HepG2 (cell line): ENCODE data around the gene CRYZL1. TPM values are rescaled to one million over a fixed set of nuclear protein-coding genes. Genes with fewer than 3 reads are reported as not detected.

Source experiments
- CENPX ChIP-seq: sonication (generic); formaldehyde crosslinking; IDR thresholded peaks from 2 replicates; pipeline ENCODE4 v1.9.0; 2021; ENCODE audit warnings: mild to moderate bottlenecking, missing genetic modification reagents, moderate library complexity
- FOXA3 ChIP-seq: IDR thresholded peaks from 2 replicates; pipeline ENCODE4 v1.6.1; 2016; ENCODE audit warnings: missing genetic modification reagents, missing compliant biosample characterization
- GTF2F1 ChIP-seq: fragments of 150-350 bp; IDR thresholded peaks from 2 replicates; pipeline ENCODE4 v1.6.1; 2014; ENCODE audit warnings: low read length
- KLF6 ChIP-seq: IDR thresholded peaks from 2 replicates; pipeline ENCODE4 v1.8.0; 2016; ENCODE audit warnings: missing biosample characterization, missing genetic modification reagents
- MIER2 ChIP-seq: IDR thresholded peaks from 2 replicates; pipeline ENCODE4 v1.6.1; 2016; ENCODE audit warnings: missing biosample characterization, missing genetic modification reagents
- MZF1 ChIP-seq: sonication (generic); formaldehyde crosslinking; IDR thresholded peaks from 2 replicates; pipeline ENCODE4 v1.8.1; 2023; ENCODE audit warnings: mild to moderate bottlenecking, missing genetic modification reagents, borderline replicate concordance
- PAWR ChIP-seq: sonication (generic); formaldehyde crosslinking; IDR thresholded peaks from 2 replicates; pipeline ENCODE4 v1.4.0; 2020; ENCODE audit warnings: missing genetic modification reagents, mild to moderate bottlenecking, borderline replicate concordance
- POLR2A ChIP-seq, 2 experiments: IDR thresholded peaks; 2 replicates each; pipeline ENCODE4 v1.6.1; 2011; ENCODE audit warnings: low read depth in 2 of 2, low read length in 2 of 2, mild to moderate bottlenecking in 1 of 2, moderate library complexity in 1 of 2; ENCODE audit not compliant: insufficient read depth in 1 of 2
- TP53 ChIP-seq: sonication (generic); formaldehyde crosslinking; conservative IDR thresholded peaks from 2 replicates; pipeline ENCODE4 v1.4.0; 2020; ENCODE audit warnings: missing genetic modification reagents
- YEATS4 ChIP-seq: sonication (generic); formaldehyde crosslinking; IDR thresholded peaks from 2 replicates; pipeline ENCODE4 v1.4.0; 2020; ENCODE audit warnings: missing genetic modification reagents, borderline replicate concordance
- ZNF230 ChIP-seq: sonication (generic); formaldehyde crosslinking; IDR thresholded peaks from 2 replicates; pipeline ENCODE4 v1.4.0; 2020; ENCODE audit warnings: mild to moderate bottlenecking, missing genetic modification reagents
- ZNF264 ChIP-seq: sonication (generic); formaldehyde crosslinking; IDR thresholded peaks from 2 replicates; pipeline ENCODE4 v1.4.0; 2020; ENCODE audit warnings: missing genetic modification reagents
- ZNF329 ChIP-seq: sonication (generic); formaldehyde crosslinking; IDR thresholded peaks from 2 replicates; pipeline ENCODE4 v1.9.0; 2021; ENCODE audit warnings: low read depth, mild to moderate bottlenecking, missing genetic modification reagents
- ZNF333 ChIP-seq: sonication (generic); formaldehyde crosslinking; IDR thresholded peaks from 2 replicates; pipeline ENCODE4 v1.4.0; 2020; ENCODE audit warnings: mild to moderate bottlenecking, missing genetic modification reagents, borderline replicate concordance
- ZNF367 ChIP-seq: sonication (generic); formaldehyde crosslinking; IDR thresholded peaks from 2 replicates; pipeline ENCODE4 v1.4.0; 2020; ENCODE audit warnings: missing genetic modification reagents, borderline replicate concordance
- ZSCAN29 ChIP-seq: sonication (generic); formaldehyde crosslinking; conservative IDR thresholded peaks from 2 replicates; pipeline ENCODE4 v1.4.0; 2020; ENCODE audit warnings: mild to moderate bottlenecking, missing genetic modification reagents
- polyA plus RNA-seq, 8 experiments: library from polyadenylated mRNA; depleted of rRNA in 3 of 8; stranded (reverse) in 7 of 8; unstranded in 1 of 8; fragments of >200 nt; fragmentation: Illumina TruSeq in 4 of 8; extraction: Trizol in 4 of 8; gene quantifications; 2 replicates each; pipeline versions ENCODE4 v1.2.1 to v1.2.3, GENCODE V29; 2011 to 2016; ENCODE audit warnings: low read depth in 4 of 8, missing spikeins in 1 of 8, mixed read lengths in 1 of 8; ENCODE audit not compliant: insufficient read depth in 1 of 8
- total RNA-seq, 5 experiments: library from RNA; depleted of rRNA; stranded (reverse); fragments of >200 nt; fragmentation: Illumina TruSeq; extraction: Trizol; gene quantifications; 2 replicates each; pipeline ENCODE4 v1.2.3, GENCODE V29; 2016; ENCODE audit warnings: low read depth in 1 of 5
- TF ChIP-seq, protein P1 (sequence below): sonication (generic); formaldehyde crosslinking; IDR thresholded peaks from 2 replicates; pipeline ENCODE4 v1.8.0; 2023; ENCODE audit warnings: mild to moderate bottlenecking, missing genetic modification reagents
- TF ChIP-seq, protein P2 (sequence below): IDR thresholded peaks from 2 replicates; pipeline ENCODE4 v1.6.1; 2012; ENCODE audit warnings: low read depth, low read length, improper control_type of control experiment
- TF ChIP-seq, protein P3 (sequence below): IDR thresholded peaks from 2 replicates; pipeline ENCODE4 v1.6.1; 2016; ENCODE audit warnings: mild to moderate bottlenecking
- TF ChIP-seq, protein P4 (sequence below): sonication (generic); formaldehyde crosslinking; IDR thresholded peaks from 2 replicates; pipeline ENCODE4 v1.8.1; 2023; ENCODE audit warnings: mild to moderate bottlenecking, inconsistent platforms, moderate library complexity, missing genetic modification reagents, borderline replicate concordance
- TF ChIP-seq, protein P5 (sequence below): sonication (generic); formaldehyde crosslinking; IDR thresholded peaks from 2 replicates; pipeline ENCODE4 v1.4.0; 2020; ENCODE audit warnings: missing genetic modification reagents
- TF ChIP-seq, protein P6 (sequence below): sonication (generic); formaldehyde crosslinking; IDR thresholded peaks from 2 replicates; pipeline ENCODE4 v1.5.0; 2020; ENCODE audit warnings: missing genetic modification reagents

CRYZL1 gene
- total and polyA plus RNA-seq, 2 of the 13 experiments (the other 11 are each of a cell fraction or from before 2014, with no cell fraction given), result 20.3 to 27.7 TPM

DNA sequence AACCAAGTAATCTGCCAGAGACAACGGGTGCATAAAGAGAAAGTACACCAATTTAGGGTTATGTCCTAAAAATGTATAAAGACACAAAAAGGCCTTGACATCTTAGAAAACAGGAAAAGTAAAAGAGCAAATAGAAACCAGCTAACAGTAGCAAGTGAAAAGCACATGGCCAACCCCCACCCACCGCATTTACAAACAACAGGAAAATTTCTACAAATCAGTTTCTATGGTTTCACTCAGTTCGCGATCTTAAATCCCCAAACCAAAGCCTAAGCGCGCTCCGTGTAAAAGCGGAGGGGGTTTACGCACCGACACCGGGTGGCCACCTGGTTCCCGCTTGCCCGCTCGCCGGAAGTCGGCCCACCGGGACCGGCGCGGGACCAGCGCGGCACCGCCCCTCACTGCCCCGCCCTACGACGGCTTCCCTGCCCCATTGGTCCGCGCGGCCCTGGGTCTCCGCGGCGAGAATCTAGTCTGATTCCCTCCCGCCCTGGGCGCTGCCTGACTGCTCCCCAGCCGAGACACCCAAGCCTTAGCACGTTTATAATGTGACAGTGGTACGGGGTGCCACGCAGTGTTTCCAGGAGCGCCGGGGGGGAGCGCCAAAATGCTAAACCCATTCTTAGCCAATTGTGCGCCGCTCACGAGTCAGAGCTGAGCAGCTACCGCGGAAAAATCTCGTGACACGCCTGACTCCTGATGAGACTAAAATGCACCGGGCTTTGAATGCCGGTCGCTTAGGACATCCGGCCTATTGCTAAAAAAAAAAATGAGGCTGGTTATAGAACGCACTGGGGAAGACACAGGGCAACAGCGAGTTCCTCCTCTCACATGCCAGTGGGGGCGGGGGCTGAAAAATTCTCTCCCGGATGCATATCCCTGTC, 99.5 kb downstream of the CRYZL1 start, which contains the start of gene GART (continued):
- TF ChIP-seq, protein P1, sequence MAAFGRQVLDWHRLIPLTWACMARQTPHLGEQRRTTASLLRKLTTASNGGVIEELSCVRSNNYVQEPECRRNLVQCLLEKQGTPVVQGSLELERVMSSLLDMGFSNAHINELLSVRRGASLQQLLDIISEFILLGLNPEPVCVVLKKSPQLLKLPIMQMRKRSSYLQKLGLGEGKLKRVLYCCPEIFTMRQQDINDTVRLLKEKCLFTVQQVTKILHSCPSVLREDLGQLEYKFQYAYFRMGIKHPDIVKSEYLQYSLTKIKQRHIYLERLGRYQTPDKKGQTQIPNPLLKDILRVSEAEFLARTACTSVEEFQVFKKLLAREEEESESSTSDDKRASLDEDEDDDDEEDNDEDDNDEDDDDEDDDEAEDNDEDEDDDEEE (CRISPR knock-in tag), result no peak
- TF ChIP-seq, protein P2, sequence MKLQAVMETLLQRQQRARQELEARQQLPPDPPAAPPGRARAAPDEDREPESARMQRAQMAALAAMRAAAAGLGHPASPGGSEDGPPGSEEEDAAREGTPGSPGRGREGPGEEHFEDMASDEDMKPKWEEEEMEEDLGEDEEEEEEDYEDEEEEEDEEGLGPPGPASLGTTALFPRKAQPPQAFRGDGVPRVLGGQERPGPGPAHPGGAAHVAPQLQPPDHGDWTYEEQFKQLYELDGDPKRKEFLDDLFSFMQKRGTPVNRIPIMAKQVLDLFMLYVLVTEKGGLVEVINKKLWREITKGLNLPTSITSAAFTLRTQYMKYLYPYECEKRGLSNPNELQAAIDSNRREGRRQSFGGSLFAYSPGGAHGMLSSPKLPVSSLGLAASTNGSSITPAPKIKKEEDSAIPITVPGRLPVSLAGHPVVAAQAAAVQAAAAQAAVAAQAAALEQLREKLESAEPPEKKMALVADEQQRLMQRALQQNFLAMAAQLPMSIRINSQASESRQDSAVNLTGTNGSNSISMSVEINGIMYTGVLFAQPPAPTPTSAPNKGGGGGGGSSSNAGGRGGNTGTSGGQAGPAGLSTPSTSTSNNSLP, result 0 out of 2 replicates have a peak, but pooled peaks have one; percentile 7
- TF ChIP-seq ZSCAN29 (CRISPR knock-in tag) (no peak), MZF1 (no peak), PAWR (CRISPR knock-in tag) (no peak), ZNF264 (CRISPR knock-in tag) (peak; percentile 74; the same call in 1 of the 2 replicates), POLR2A (IDR thresholded peaks at IDR 0.05; ENCODE audit: insufficient read depth in 1 of 2, low read depth in 2 of 2, low read length in 2 of 2) (peak; percentile 50 to 81), ZNF367 (CRISPR knock-in tag) (no peak), YEATS4 (peak; percentile 47; the same call in 1 of the 2 replicates), ZNF230 (CRISPR knock-in tag) (no peak), ZNF329 (CRISPR knock-in tag) (peak; percentile 59), MIER2 (CRISPR knock-in tag) (no peak), ZNF333 (CRISPR knock-in tag) (no peak), KLF6 (peak; percentile 60; the same call in 1 of the 2 replicates), FOXA3 (0 out of 2 replicates have a peak, but pooled peaks have one; percentile 26), TP53 (CRISPR knock-in tag) (0 out of 2 replicates have a peak, but pooled peaks have one; percentile 25), CENPX (CRISPR knock-in tag) (no peak), GTF2F1 (no peak)
- TF ChIP-seq, protein P3, sequence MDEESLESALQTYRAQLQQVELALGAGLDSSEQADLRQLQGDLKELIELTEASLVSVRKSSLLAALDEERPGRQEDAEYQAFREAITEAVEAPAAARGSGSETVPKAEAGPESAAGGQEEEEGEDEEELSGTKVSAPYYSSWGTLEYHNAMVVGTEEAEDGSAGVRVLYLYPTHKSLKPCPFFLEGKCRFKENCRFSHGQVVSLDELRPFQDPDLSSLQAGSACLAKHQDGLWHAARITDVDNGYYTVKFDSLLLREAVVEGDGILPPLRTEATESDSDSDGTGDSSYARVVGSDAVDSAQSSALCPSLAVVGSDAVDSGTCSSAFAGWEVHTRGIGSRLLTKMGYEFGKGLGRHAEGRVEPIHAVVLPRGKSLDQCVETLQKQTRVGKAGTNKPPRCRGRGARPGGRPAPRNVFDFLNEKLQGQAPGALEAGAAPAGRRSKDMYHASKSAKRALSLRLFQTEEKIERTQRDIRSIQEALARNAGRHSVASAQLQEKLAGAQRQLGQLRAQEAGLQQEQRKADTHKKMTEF (CRISPR knock-in tag), result peak; percentile 40; the same call in 1 of the 2 replicates
- TF ChIP-seq, protein P4, sequence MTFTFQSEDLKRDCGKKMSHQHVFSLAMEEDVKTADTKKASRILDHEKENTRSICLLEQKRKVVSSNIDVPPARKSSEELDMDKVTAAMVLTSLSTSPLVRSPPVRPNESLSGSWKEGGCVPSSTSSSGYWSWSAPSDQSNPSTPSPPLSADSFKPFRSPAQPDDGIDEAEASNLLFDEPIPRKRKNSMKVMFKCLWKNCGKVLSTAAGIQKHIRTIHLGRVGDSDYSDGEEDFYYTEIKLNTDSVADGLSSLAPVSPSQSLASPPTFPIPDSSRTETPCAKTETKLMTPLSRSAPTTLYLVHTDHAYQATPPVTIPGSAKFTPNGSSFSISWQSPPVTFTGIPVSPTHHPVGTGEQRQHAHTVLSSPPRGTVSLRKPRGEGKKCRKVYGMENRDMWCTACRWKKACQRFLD (CRISPR knock-in tag), result no peak
- TF ChIP-seq, protein P5, sequence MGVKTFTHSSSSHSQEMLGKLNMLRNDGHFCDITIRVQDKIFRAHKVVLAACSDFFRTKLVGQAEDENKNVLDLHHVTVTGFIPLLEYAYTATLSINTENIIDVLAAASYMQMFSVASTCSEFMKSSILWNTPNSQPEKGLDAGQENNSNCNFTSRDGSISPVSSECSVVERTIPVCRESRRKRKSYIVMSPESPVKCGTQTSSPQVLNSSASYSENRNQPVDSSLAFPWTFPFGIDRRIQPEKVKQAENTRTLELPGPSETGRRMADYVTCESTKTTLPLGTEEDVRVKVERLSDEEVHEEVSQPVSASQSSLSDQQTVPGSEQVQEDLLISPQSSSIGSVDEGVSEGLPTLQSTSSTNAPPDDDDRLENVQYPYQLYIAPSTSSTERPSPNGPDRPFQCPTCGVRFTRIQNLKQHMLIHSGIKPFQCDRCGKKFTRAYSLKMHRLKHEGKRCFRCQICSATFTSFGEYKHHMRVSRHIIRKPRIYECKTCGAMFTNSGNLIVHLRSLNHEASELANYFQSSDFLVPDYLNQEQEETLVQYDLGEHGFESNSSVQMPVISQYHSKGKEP, result 0 out of 2 replicates have a peak, but pooled peaks have one; percentile 29
- TF ChIP-seq, protein P6, sequence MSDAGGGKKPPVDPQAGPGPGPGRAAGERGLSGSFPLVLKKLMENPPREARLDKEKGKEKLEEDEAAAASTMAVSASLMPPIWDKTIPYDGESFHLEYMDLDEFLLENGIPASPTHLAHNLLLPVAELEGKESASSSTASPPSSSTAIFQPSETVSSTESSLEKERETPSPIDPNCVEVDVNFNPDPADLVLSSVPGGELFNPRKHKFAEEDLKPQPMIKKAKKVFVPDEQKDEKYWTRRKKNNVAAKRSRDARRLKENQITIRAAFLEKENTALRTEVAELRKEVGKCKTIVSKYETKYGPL, result no peak
